GM21825 (cell line): ENCODE data around the gene RAD51B.
"Not testable (repeated sequence)": the region's sequence is repeated elsewhere in the genome, so short reads cannot be mapped to it uniquely, and the experiment has no call there.

Experiments used
- ATAC-seq: cut with Tn5 transposase; IDR thresholded peaks from one replicate; pipeline ENCODE4 v1.9.1; 2021; ENCODE audit warnings: mild to moderate bottlenecking, moderate library complexity; ENCODE audit not compliant: unreplicated experiment

The RAD51B gene

DNA sequence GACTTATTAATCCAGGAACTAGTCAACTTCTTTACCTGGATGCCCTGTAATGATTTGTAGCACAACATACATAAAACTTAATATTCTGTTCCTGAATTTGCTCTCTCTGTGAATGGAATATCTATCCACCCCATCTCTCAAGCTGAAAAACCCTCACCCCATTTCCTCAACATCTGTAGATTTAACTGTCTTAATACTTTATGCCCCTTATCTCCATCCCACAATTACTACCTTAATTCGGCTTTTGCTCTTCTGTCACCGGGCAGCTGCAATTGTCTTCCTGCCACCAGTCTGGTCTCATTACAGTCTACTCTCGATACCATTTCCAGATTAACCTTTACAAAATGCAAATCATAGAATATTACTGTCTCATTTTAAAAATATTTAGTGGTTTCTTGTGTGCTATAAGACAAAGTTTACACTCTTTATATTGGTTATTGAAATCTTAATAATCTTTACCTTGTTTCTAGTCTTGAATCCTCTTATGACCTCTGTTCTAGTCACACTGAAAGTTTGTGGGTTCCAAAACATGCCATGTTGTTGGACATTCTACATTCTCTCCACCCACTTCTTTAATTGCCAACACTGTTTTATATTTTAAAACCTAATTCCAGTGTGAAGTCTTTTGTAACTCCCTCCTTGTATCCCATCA is 347.3 kb downstream of the RAD51B start:
- no peak for ATAC-seq

DNA sequence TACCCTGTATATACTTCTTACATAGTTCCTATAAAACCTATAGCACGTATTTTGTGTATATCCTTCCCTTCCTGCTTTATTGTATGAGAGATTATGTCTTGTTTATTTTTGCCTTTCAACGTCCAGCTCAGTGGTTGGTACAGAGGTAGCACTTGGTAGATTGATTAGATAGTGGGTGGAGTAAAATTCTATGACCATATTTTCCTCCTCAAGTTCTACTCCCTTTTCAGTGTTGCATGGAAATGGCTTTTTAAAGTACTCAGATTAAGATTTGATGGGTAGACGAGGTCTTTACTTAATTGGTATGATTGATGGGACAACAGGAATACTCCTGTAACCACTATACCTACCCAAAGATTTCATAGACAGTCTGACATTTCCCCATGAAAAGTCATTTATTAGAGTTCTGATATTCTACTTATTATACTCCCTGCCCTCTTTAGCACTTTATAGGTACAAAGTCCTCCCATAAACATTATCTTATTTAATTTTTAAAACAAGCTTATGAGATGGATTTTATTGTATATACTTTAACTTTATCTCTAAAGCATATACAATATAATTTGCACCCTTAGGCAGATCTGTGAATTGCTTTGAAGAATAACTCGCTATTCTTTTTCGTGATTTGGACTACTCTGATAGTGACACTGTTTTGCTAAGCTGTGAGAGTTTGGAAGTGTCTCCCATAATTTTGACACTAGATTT is 348.0 kb downstream of the RAD51B start:
- ATAC-seq = no peak

DNA sequence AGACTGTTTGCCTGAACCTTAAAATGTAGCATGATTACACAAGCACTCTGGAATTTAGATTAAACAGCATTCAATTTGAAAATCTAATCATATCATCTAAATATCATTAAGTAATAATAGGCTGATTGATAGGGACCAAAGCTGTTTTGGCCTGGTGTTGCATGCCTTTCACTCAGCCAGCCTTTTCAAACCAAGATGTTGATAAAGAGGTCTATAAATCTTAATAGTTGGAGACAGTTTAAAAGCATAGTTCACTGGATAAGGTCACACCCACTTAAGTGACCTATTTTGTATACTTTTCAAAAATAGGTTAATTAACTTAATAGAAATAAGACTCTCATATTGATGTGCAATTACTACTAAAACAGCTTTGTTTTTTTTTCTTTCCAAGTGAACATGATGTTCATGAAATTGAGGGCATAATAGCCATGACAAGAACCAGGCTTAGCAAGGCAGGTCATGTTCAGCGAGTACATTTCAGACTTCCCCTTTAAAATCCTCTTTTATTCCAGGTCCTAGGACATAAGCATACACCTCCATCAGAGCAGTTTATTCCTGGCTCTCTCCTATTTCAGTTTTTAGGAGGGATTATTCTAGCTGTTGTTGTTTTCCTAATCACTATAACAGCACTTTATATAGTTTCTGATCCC is 349.0 kb downstream of the RAD51B start:
- ATAC-seq = no peak

GRCh38 chr14:68172216-68172615 is 352.6 kb downstream of the RAD51B start:
- no peak for ATAC-seq

- ATAC-seq = no peak
Observed at GRCh38 chr14:68172627-68173026, 353.0 kb downstream of the RAD51B start.

DNA sequence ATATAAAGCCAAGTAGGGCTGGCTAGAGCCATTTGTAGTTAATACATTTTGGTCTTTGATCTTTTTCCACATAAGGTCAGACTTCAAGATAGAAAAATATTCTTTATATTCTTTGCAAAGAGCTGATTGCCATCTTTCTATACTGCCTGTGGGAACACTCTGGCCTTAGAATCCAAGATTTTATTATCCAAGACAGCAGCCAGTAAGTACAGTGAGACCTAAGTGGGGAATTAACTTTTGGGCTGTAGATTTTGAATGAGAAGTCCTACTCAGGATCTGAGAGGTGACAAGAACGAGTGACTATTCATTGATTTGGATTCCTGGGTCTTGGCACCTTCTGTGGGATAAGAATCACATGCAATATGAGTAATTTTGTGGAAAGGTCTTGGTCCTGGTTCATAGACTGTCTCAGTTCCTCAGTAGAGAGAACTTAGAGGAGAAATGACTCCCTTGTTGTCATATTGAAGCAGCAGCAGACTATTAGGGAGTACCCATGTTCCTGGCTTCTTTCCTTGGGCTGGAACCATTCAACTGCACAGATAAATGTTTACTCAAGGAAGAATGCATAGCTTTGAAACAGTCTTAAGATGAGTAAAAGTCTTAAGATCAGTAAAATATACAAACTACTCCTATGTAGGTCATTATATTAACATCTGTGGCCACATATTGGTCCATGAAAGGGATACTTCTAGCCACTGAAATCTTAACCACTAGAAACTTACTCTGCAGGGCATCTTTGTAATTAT is 353.8 kb downstream of the RAD51B start:
- ATAC-seq = no peak

DNA sequence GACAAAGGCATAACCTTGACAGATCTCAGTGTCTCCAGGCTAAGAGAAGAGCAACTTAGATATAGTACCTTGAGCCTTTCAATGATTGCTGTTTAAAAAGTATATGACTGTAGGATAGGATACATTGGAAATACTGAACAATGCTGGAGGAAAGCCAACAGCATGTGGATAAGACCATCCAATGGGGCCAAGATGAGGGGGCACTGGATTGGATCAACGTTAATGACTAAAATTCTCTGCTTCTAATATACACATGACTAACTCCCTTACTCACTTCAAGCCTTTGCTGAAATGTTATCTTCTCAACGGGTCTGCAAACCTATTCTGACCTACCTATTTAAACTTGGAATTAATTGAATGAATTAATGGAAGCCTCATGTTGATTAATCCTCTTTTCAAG is 354.9 kb downstream of the RAD51B start:
- no peak for ATAC-seq

GRCh38 chr14:68176687-68177086 is 357.1 kb downstream of the RAD51B start:
- no peak for ATAC-seq

- no peak for ATAC-seq
Observed at GRCh38 chr14:68177728-68178127, 358.1 kb downstream of the RAD51B start.

- no peak for ATAC-seq
Observed at GRCh38 chr14:68178282-68178681, 358.7 kb downstream of the RAD51B start.

- ATAC-seq = peak; percentile 56
Observed at GRCh38 chr14:68181519-68182326, 362.1 kb downstream of the RAD51B start.

DNA sequence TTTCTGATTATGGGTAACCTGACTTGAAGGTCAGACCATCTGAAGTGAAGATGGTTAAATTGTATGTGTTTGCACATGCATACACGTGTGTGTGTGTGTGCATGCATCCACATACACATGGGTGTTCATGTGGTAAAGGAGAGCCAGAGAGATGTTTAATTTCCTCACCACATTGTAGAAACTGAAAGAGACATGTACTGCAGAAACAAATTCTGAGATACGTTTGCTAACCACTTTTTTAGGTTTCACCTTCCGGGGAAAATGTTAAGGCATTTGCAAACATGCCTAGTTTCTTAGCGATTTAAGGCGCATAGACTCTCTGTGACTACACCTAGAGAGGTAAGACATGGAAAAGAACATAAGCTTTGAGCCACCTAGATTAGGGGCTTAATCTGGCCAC is 362.9 kb downstream of the RAD51B start:
- peak; percentile 71 for ATAC-seq

GRCh38 chr14:68186500-68187276 is 367.1 kb downstream of the RAD51B start:
- not testable (repeated sequence) for ATAC-seq

DNA sequence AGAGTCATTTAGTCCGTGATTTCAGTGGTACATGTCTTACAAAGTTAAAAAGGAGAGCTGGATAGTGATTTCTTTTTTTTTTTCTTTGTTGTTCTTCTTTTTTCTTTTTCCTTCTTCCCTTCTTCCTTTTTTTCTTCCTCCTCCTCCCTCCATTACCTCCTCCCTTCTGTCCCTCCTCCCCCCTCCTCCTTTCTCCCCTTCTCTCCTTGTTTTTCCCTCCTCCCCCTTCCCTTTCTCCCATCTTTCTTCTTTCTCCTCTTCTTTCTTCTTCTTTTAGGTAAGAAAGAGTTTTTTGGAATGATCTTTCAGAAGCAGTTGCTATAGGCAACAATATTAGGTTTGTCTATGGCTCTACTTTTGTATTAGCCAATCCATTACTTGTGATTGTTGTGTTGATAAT is 368.6 kb downstream of the RAD51B start:
- ATAC-seq = no peak

- no peak for ATAC-seq
Observed at GRCh38 chr14:68190032-68190431, 370.5 kb downstream of the RAD51B start.

DNA sequence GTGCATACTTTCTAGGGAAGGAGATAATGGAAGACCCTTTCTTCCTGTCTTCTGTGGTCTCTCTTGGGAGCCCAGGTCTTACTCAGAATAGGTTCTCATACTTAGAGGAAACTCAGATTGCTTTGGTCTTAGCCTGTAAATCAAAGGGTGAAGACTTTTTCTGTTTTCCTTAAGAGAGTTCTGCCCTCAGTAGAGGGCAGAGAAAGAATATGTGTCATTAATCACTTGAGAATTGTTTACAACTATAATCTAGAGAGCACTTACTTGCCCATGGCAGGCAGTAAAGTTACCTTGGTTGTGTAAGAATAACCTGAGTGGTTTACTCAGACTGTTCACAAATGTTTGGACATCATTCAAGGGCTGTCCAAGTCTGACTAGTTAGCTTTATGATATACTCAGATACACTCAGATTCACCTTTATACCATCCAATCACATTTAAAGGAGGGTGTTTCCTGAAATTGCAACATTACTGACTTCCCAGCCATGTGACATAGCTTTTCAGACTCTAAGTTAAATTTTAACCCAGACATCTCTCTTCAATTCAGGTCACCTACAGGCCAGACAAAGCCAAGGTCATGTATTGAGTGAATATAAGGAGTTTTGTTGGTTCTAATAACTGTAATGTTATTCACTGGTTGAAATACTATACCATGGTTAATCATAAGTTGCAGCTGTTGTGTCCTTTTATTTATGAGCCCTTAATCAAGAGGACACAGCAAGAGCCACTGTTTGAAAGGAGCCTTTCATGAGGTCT is 372.2 kb downstream of the RAD51B start:
- ATAC-seq = no peak

GRCh38 chr14:68192935-68193334 is 373.4 kb downstream of the RAD51B start:
- ATAC-seq = no peak

DNA sequence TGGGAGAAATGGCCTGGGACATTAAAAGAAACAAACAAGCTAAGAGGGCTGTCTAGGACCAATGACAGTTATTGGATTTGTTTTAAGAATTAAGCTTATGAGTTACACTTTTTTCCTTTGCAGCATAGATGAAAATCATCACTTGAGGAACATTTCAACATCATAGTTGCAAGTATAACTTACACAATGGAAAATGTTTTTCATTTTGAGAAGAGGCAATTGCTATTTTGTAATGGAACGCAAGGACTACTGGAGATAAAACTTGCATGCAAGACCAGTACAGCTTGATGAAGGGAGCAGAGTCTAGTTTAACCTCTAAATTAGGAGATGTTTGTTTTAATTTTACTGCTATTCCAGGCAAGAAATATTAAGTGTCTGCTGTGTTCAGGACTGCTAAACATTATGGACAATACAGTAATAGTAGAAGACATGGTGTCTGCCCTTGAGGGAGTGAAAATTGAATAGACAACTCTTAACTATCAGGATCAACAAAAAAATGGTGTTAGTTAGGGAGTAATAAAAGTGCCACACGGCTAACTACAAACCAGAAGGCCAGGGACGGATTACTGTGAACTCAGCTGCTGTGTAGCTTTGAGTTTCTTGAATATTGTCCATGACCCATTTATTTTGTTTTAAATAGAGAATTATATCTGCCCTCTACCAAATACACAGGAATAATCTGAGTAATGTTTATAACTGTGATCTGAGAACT is 374.5 kb downstream of the RAD51B start:
- ATAC-seq = no peak

GRCh38 chr14:68195126-68195525 is 375.5 kb downstream of the RAD51B start:
- no peak for ATAC-seq
